MCF 10A (cell line): ENCODE results near the gene MAN1C1. TPM values are rescaled to one million over a fixed set of nuclear protein-coding genes. Genes with fewer than 3 reads are reported as not detected.

ENCODE experiments used
- BruUV-seq: library from RNA; stranded (reverse); fragments of 400-500 nt; replicated peaks from 2 replicates; lab custom pipeline; 2021; lab: Mats Ljungman, UMichigan
- CTCF ChIA-PET: fragments of 300-600 bp; sonication (Branson Sonifier 250); formaldehyde crosslinking; extraction: SDS; loops from one replicate; lab custom pipeline; 2021; ENCODE audit warnings: antibody characterized with exemption, inconsistent platforms; lab: Yijun Ruan, JAX
- POLR2A ChIA-PET: fragments of 300-600, 350-650 bp; sonication (Branson Sonifier 250); formaldehyde crosslinking; extraction: SDS; loops from one replicate; lab custom pipeline; 2020; ENCODE audit warnings: antibody characterized with exemption, inconsistent platforms; lab: Yijun Ruan, JAX
- DNase-seq: peaks from one replicate; pipeline ENCODE4 v3.0.0-alpha.2; 2018; ENCODE audit not compliant: unreplicated experiment
- H3K27ac Mint-ChIP-seq: one replicate; pipeline ENCODE4 v1.8.0; 2022; ENCODE audit warnings: mild to moderate bottlenecking, low read depth, mixed read lengths; ENCODE audit not compliant: unreplicated experiment
- H3K27me3 Mint-ChIP-seq: one replicate; pipeline ENCODE4 v1.8.0; 2022; ENCODE audit warnings: mixed read lengths; ENCODE audit not compliant: insufficient read depth, unreplicated experiment
- H3K36me3 Mint-ChIP-seq: one replicate; pipeline ENCODE4 v1.8.0; 2022; ENCODE audit warnings: mild to moderate bottlenecking, moderate library complexity, mixed read lengths; ENCODE audit not compliant: insufficient read depth, unreplicated experiment
- H3K4me1 Mint-ChIP-seq: one replicate; pipeline ENCODE4 v1.8.0; 2022; ENCODE audit warnings: mixed read lengths; ENCODE audit not compliant: insufficient read depth, unreplicated experiment
- H3K4me3 Mint-ChIP-seq: one replicate; pipeline ENCODE4 v1.8.0; 2022; ENCODE audit warnings: mild to moderate bottlenecking, moderate library complexity, mixed read lengths; ENCODE audit not compliant: unreplicated experiment
- H3K9me3 Mint-ChIP-seq: one replicate; pipeline ENCODE4 v1.8.0; 2022; ENCODE audit warnings: mixed read lengths; ENCODE audit not compliant: unreplicated experiment
- intact Hi-C: fragments of 100-400 bp; cut with micrococcal nuclease; formaldehyde crosslinking; loops from 2 replicates; pipeline ENCODE4 v1.14.1; 2022
- total RNA-seq: library from RNA; stranded (reverse); gene quantifications from 2 replicates; pipeline ENCODE4 v1.2.3, GENCODE V29; 2022
- TF ChIP-seq, protein P1 (sequence below): fragments of 200-600 bp; IDR thresholded peaks from one replicate; pipeline ENCODE4 v1.8.0; 2022; ENCODE audit warnings: antibody characterized with exemption, mild to moderate bottlenecking; ENCODE audit not compliant: unreplicated experiment

The MAN1C1 gene
- total RNA-seq, 1 experiment from 2014 or later = not detected

DNA sequence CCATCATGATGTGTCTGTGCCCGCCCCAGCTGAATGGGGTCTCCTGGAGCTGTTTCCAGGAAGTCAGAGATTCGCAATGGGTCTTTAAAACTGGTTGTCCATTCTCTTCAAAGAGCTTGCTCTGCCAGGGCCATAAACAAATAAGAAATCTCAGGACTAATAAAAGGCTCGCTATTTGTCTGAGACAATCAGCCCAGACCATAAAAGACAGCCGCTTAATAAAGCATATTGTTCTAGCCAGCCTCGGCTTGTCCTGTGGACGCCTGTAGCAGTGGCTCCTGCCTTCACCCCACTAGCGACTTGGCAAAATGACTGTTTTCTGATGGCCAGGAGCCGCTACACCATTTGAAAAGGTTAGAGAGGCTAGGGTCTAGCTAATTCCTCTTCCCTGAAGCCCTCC, 162.8 kb downstream of the MAN1C1 start:
- Mint-ChIP-seq H3K27me3 (no peaks in the 10 kb centered on the region), H3K4me1 (no peaks in the 10 kb centered on the region), H3K9me3 (no peaks in the 10 kb centered on the region), H3K27ac (no peak overlapping the region), H3K36me3 (no peaks in the 10 kb centered on the region), H3K4me3 (no peak overlapping the region)
- CTCF ChIA-PET = no interaction called here
- POLR2A ChIA-PET = interaction anchor here (0.6 to 0.7 kb wide), 2 partner anchors 85 to 264 kb away, joined by 3 read pairs; no protein-coding TSS in a partner anchor
- BruUV-seq = no TSS peak
- no peak for DNase-seq
- TF ChIP-seq, protein P1, sequence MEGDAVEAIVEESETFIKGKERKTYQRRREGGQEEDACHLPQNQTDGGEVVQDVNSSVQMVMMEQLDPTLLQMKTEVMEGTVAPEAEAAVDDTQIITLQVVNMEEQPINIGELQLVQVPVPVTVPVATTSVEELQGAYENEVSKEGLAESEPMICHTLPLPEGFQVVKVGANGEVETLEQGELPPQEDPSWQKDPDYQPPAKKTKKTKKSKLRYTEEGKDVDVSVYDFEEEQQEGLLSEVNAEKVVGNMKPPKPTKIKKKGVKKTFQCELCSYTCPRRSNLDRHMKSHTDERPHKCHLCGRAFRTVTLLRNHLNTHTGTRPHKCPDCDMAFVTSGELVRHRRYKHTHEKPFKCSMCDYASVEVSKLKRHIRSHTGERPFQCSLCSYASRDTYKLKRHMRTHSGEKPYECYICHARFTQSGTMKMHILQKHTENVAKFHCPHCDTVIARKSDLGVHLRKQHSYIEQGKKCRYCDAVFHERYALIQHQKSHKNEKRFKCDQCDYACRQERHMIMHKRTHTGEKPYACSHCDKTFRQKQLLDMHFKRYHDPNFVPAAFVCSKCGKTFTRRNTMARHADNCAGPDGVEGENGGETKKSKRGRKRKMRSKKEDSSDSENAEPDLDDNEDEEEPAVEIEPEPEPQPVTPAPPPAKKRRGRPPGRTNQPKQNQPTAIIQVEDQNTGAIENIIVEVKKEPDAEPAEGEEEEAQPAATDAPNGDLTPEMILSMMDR = no peak
- intact Hi-C loops = no loop called here

DNA sequence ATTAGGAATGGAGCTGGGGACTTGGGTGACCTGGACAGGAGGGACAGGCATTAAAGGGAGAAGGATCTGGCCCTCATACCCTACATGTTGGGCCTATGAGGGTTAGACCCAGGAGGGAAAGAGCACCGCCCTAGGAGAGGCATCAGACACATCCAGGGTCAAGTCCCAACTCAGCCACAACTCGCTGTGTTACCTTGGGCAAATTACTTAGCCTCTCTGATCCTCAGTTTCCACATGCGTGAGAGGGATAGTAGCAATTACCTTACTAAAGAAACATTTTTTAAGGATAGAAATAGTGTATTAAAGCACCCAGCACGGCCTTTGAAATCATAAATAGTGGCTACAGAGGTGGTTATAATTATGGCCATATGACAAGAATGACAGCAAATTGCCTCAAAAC, 163.3 kb downstream of the MAN1C1 start:
- Mint-ChIP-seq H3K9me3 (no peaks in the 10 kb centered on the region), H3K4me3 (no peak overlapping the region), H3K36me3 (no peaks in the 10 kb centered on the region), H3K27me3 (no peaks in the 10 kb centered on the region), H3K27ac (no peak overlapping the region), H3K4me1 (no peaks in the 10 kb centered on the region)
- POLR2A ChIA-PET = interaction anchor here (0.6 to 0.7 kb wide), 2 partner anchors 85 to 264 kb away, joined by 3 read pairs; no protein-coding TSS in a partner anchor
- DNase-seq = no peak
- CTCF ChIA-PET = no interaction called here
- TF ChIP-seq, protein P1 = no peak
- no TSS peak for BruUV-seq
- intact Hi-C loops = no loop called here

DNA sequence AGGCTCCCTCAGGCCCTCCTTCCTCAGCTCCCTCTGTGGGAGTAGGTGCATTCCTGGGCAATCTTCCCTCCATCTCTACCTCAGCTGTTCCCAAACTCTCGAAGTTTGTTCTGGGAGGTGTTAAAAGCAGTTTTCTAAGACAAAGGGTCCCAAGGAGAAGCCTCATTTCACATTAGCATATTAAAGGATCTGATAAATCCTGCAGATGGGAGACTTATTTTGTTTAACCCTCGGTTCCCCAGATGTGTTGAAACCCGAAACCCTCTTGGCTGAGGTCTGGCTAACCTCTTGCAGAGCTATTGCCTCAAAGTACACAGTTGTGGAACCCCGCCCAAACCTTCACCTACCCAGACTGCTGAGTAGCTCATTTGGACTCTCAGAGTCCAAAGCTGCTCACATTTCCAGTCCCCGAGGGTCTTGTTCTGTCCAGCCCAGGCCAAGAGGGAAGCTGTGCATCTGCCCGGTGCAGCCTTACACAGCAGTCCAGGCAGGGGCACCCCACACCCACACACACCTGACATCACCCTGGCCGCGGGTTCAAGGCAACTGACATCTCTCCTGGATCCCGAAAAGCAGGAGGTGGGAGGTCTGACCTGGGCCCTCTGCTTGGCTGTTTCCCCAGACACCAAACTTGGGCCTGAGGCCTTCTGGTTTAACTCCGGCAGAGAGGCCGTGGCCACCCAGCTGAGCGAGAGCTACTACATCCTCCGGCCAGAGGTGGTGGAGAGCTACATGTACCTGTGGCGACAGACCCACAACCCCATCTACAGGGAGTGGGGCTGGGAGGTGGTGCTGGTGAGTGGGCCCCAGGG, 163.9 kb downstream of the MAN1C1 start:
- BruUV-seq = no TSS peak
- no peak overlapping the region for H3K4me3 Mint-ChIP-seq
- no peaks in the 10 kb centered on the region for H3K9me3 Mint-ChIP-seq
- H3K4me1 Mint-ChIP-seq = no peaks in the 10 kb centered on the region
- peak; percentile 49 for DNase-seq
- H3K36me3 Mint-ChIP-seq = no peaks in the 10 kb centered on the region
- no peaks in the 10 kb centered on the region for H3K27me3 Mint-ChIP-seq
- intact Hi-C loops = no loop called here
- ChIA-PET CTCF (interaction anchor here (0.9 kb wide), 1 partner anchor 276 kb away, joined by 4 read pairs; no protein-coding TSS in a partner anchor), POLR2A (no interaction called here)
- TF ChIP-seq, protein P1 = no peak
- H3K27ac Mint-ChIP-seq = no peak overlapping the region

DNA sequence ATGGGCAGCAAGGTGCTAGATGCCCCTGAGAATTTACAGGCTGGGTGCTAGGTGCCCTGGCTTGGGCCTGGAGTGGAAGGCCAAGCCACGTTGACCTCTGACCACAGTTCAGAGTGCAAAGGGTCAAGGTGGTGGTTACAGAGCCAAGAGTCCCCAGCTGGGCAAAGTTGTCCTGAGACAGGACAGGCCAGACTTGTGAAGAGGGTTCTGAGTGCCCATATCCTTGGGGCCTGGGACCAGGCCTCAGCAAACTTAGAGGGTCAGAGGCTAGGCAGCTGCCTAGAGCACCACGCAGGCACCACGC, 164.5 kb downstream of the MAN1C1 start:
- no peaks in the 10 kb centered on the region for H3K4me1 Mint-ChIP-seq
- no peaks in the 10 kb centered on the region for H3K27me3 Mint-ChIP-seq
- TF ChIP-seq, protein P1 = no peak
- POLR2A ChIA-PET = no interaction called here
- intact Hi-C loops = no loop called here
- H3K9me3 Mint-ChIP-seq = no peaks in the 10 kb centered on the region
- BruUV-seq = no TSS peak
- CTCF ChIA-PET = interaction anchor here (0.6 to 0.9 kb wide), 2 partner anchors 277 to 282 kb away, joined by 4 read pairs; no protein-coding TSS in a partner anchor
- no peak overlapping the region for H3K27ac Mint-ChIP-seq
- no peak for DNase-seq
- no peaks in the 10 kb centered on the region for H3K36me3 Mint-ChIP-seq
- H3K4me3 Mint-ChIP-seq = no peak overlapping the region
